Measurements from ENCODE around the gene ANXA11. TPM values are rescaled to one million over a fixed set of nuclear protein-coding genes. Genes with fewer than 3 reads are reported as not detected.
A peak's percentile ranks its signal among the peaks of the same experiment; 100 is the strongest.

Gene ANXA11
- total RNA-seq, 1 donor from 2014 or later = 98.2 TPM

GRCh38 chr10:80122110-80122710, 83.1 kb downstream of the ANXA11 start:
- DNase-seq (ENCODE audit: extremely low read depth, low read depth, low spot score) = no peak

- no peak for DNase-seq (ENCODE audit: extremely low read depth, low read depth, low spot score)
Measured at GRCh38 chr10:80118669-80119068, 86.7 kb downstream of the ANXA11 start.

GRCh38 chr10:80110986-80111385, 94.4 kb downstream of the ANXA11 start:
- no peak for DNase-seq (ENCODE audit: extremely low read depth, low read depth, low spot score)

- no peak for DNase-seq (ENCODE audit: extremely low read depth, low read depth, low spot score)
Measured at GRCh38 chr10:80108576-80109239, 96.6 kb downstream of the ANXA11 start.

- DNase-seq (ENCODE audit: extremely low read depth, low read depth, low spot score) = peak; percentile 2
Measured at GRCh38 chr10:80104066-80104926, 101.0 kb downstream of the ANXA11 start.

Other genes starting within 250 kb of the ANXA11 start
- 8.6 and 11.4 TPM in 2 replicates for gene TMEM254, start 126.9 kb downstream of the ANXA11 start, total RNA-seq
- 0.93 TPM in 1 of 2 replicates, not detected in the other for gene PLAC9, start 72.8 kb downstream of the ANXA11 start, total RNA-seq
- not detected in 2 replicates for gene MAT1A, start 84.1 kb upstream of the ANXA11 start, total RNA-seq
- not detected in 2 replicates for gene DYDC1, start 151.2 kb upstream of the ANXA11 start, total RNA-seq
- gene DYDC2, start 151.2 kb upstream of the ANXA11 start, total RNA-seq = not detected in 2 replicates
- gene PRXL2A, start 203.0 kb upstream of the ANXA11 start, total RNA-seq = 197 and 204 TPM in 2 replicates
- 202 and 235 TPM in 2 replicates for gene TSPAN14, start 248.8 kb upstream of the ANXA11 start, total RNA-seq

Data from glomerular endothelial cell (primary cell).